Upper lobe of left lung (tissue), 6 donors: ENCODE data around the gene BCL7B. TPM values are rescaled to one million over a fixed set of nuclear protein-coding genes. Genes with fewer than 3 reads are reported as not detected.

Experiments used
- ATAC-seq, 2 donors: fragments of 200-7000 bp; cut with Tn5 transposase; one replicate each; pipeline ENCODE4 v1.9.1; 2022; ENCODE audit warnings: mild to moderate bottlenecking in 2 of 2, moderate library complexity in 2 of 2; ENCODE audit not compliant: low FRiP score in 2 of 2
- DNase-seq, 2 donors: peaks; one replicate each; pipeline ENCODE4 v3.0.0-alpha.2; 2019 to 2020
- H3K27ac ChIP-seq, 4 donors: fragments of 200-600 bp; sonication (generic); one replicate each; pipeline ENCODE4 v1.5.1; 2016 to 2019
- H3K27me3 ChIP-seq, 4 donors: fragments of 200-600 bp; sonication (generic); one replicate each; pipeline ENCODE4 v1.5.1; 2017 to 2019
- H3K36me3 ChIP-seq, 4 donors: fragments of 200-600 bp; sonication (generic); one replicate each; pipeline ENCODE4 v1.5.1; 2016 to 2019
- H3K4me1 ChIP-seq, 4 donors: fragments of 200-600 bp; sonication (generic); one replicate each; pipeline ENCODE4 v1.5.1; 2018 to 2019
- H3K4me3 ChIP-seq, 4 donors: fragments of 200-600 bp; sonication (generic); one replicate each; pipeline ENCODE4 v1.5.1; 2017 to 2019; ENCODE audit warnings: mild to moderate bottlenecking in 2 of 4, moderate library complexity in 1 of 4
- H3K9me3 ChIP-seq, 4 donors: fragments of 200-600 bp; sonication (generic); one replicate each; pipeline ENCODE4 v1.5.1; 2018 to 2019
- CTCF ChIP-seq, 6 experiments: fragments of 450-650 bp in 4 of 6; fragments of 200-600 bp in 2 of 6; sonication (generic) in 2 of 6; IDR thresholded peaks; one replicate each; pipeline ENCODE4 v1.5.1; 2016 to 2019; ENCODE audit warnings: antibody characterized with exemption in 6 of 6
- EP300 ChIP-seq, 4 donors: sonication (generic); formaldehyde crosslinking; IDR thresholded peaks; one replicate each; pipeline ENCODE4 v1.5.1; 2017; ENCODE audit warnings: antibody characterized with exemption in 4 of 4, control low read depth in 2 of 4
- POLR2A ChIP-seq, 4 donors: fragments of 450-650 bp; IDR thresholded peaks; one replicate each; pipeline ENCODE4 v1.5.1; 2016 to 2017; ENCODE audit warnings: antibody characterized with exemption in 4 of 4, mild to moderate bottlenecking in 2 of 4
- POLR2AphosphoS5 ChIP-seq, 2 donors: sonication (generic); formaldehyde crosslinking; IDR thresholded peaks; one replicate each; pipeline ENCODE4 v1.5.1; 2017; ENCODE audit warnings: antibody characterized with exemption in 2 of 2
- WGBS, 2 donors: methylation state at CpG; one replicate each; pipeline ENCODE4 v1.1.5; 2017 to 2018; 5-methylcytosine and 5-hydroxymethylcytosine counted together
- total RNA-seq, 6 donors: library from RNA; depleted of rRNA in 4 of 6; stranded (reverse); fragments of >200 nt in 4 of 6; gene quantifications; one replicate each; pipeline versions ENCODE4 v1.1.0 to v1.2.1, GENCODE V29; 2016 to 2021
- donor health status: DM: no; HTN: no; CAD: no; lungs with moderate emphysema.
- donor health status: DM: no; HTN: yes; CAD: no; lungs with severe emphysema.

BCL7B gene
- total RNA-seq, 6 donors from 2014 or later = 50.3 to 95.9 (median 62.5) TPM

DNA sequence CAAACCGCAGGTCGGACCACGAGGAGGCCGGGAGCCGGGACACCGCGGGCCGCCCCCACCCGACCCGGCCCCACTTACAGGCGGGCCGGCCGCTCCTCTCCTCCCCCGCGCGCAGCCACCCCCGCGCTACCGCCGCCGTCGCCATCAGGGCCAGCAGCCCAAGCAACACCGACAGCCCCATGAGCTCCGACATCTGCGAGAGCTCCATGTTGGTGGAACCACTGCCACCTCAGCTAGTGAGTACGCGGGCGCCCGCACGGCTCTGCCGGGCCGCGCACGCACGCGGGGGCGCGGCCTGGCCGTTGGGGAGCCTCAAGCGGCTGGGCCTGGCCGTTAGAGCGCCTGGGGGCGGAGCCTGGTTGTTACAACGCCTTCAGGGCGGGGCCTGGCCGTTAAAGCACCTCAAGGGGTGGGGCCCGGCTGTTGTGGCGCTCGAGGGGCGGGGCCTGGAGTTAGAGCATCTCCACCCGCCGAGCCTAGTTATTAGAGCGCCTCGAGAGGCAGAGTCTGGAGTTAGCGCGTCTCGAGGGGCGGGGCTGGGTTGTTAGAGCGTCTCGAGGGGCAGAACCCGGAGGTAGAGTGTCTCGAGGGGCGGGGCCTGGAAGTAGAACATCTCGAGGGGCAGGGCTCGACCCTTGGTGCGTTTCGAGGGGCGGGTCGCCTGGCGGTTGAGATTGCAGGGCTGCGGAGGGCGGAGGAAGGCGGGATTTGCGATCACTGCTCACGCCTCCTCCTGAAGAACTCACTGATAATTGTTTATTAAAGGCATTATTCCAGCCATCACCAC is 21.0 kb upstream of the BCL7B start, which contains the start of gene TBL2:
Gene TBL2 (minus strand): TSS at position 238 of the 787 bp plus-strand sequence. CDS start 30 bp downstream, at position 208.
- peaks cover 22 to 45% (median 34%) of the 10 kb centered on the region in 4 donors for H3K4me1 ChIP-seq
- TF ChIP-seq CTCF (IDR thresholded peaks at IDR 0.05) (peak in 3 of 6 experiments; percentile 9 to 12 (median 11)), POLR2A (IDR thresholded peaks at IDR 0.05) (peak; percentile 37 to 91 (median 84)), EP300 (IDR thresholded peaks at IDR 0.05) (no peak), POLR2AphosphoS5 (IDR thresholded peaks at IDR 0.05) (peak; percentile 82 to 89)
- no peaks in the 10 kb centered on the region for H3K9me3 ChIP-seq
- H3K27me3 ChIP-seq = no peaks in the 10 kb centered on the region
- 0% methylated on average over 9 to 25 of the region's 75 CpGs for WGBS, 2 donors
- H3K4me3 ChIP-seq = peak within 1 kb of the TSS; percentile 81 to 99 (median 90)
- peak within 1 kb of the TSS; percentile 87 to 94 (median 89) for H3K27ac ChIP-seq
- H3K36me3 ChIP-seq = peaks cover 5 to 14% (median 11%) of the 10 kb centered on the region in 4 donors
- DNase-seq = peak; percentile 99 to 100
- ATAC-seq = peak; percentile 97 to 98

DNA sequence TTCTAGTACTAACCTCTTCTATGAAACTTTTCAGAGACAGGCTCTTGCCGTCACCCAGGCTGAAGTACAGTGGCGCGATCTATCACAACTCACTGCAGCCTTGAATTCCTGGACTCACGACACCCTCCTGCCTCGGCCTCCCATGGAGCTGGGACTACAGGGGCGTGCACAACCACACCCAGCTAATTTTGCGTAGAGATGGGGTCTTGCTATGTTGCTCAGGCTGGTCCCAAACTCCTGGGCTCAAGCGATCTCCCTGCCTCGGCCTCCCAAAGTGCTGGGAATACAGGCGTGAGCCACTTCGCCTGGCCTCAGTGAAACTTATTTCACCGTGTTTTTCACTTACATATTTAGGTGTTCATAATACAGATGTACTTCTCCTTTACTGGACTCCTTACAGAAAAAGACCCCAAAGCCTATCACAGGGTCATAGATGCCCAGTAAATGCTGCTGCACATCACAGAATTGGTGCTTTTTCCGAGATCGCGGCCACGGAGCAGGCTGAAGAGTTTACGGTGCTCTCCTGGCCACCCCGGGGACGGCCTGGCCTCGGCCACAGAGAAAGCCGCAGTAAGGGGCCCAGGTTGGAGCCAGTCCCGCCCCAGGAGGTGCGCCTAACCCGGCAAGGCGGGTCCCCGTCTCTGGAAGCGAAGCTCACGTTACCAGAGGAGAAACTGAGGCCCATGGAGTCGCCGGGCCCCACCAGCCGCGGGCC is 20.3 kb upstream of the BCL7B start:
- H3K27me3 ChIP-seq = no peaks in the 10 kb centered on the region
- peak in 1 of 2 donors; percentile 22 for ATAC-seq
- peaks cover 12 to 22% (median 18%) of the 10 kb centered on the region in 4 donors for H3K36me3 ChIP-seq
- H3K4me1 ChIP-seq = peaks cover 22 to 45% (median 34%) of the 10 kb centered on the region in 4 donors
- no peak for TF ChIP-seq CTCF (IDR thresholded peaks at IDR 0.05)
- no peak for TF ChIP-seq EP300 (IDR thresholded peaks at IDR 0.05)
- TF ChIP-seq POLR2A (IDR thresholded peaks at IDR 0.05) = no peak
- TF ChIP-seq POLR2AphosphoS5 (IDR thresholded peaks at IDR 0.05) = no peak
- no peaks in the 10 kb centered on the region for H3K9me3 ChIP-seq
- peak overlapping the region; percentile 87 to 94 (median 89) for H3K27ac ChIP-seq
- peak overlapping the region; percentile 81 to 99 (median 90) for H3K4me3 ChIP-seq
- DNase-seq = peak in 1 of 2 donors; percentile 28
- 18 to 21% methylated on average over 21 to 25 of the region's 32 CpGs for WGBS, 2 donors

GRCh38 chr7:73573791-73574190 is 16.3 kb upstream of the BCL7B start:
- TF ChIP-seq POLR2A (IDR thresholded peaks at IDR 0.05) (no peak), POLR2AphosphoS5 (IDR thresholded peaks at IDR 0.05) (no peak)
- no peaks in the 10 kb centered on the region for H3K27me3 ChIP-seq
- 98 to 100% methylated on average over 1 to 11 of the region's 11 CpGs for WGBS, 2 donors
- no peak overlapping the region for H3K4me3 ChIP-seq
- H3K27ac ChIP-seq = no peak overlapping the region
- no peaks in the 10 kb centered on the region for H3K9me3 ChIP-seq
- peaks cover 28 to 58% (median 49%) of the 10 kb centered on the region in 4 donors for H3K36me3 ChIP-seq
- ATAC-seq (no peak), DNase-seq (peak in 1 of 2 donors; percentile 50)
- peaks cover 14 to 18% (median 15%) of the 10 kb centered on the region in 4 donors for H3K4me1 ChIP-seq

- Histone ChIP-seq H3K4me1 (peaks cover 13 to 18% (median 15%) of the 10 kb centered on the region in 4 donors), H3K4me3 (no peak overlapping the region), H3K9me3 (no peaks in the 10 kb centered on the region), H3K36me3 (peaks cover 28 to 58% (median 49%) of the 10 kb centered on the region in 4 donors), H3K27me3 (no peaks in the 10 kb centered on the region), H3K27ac (no peak overlapping the region)
- TF ChIP-seq CTCF (IDR thresholded peaks at IDR 0.05) (no peak), POLR2A (IDR thresholded peaks at IDR 0.05) (no peak), POLR2AphosphoS5 (IDR thresholded peaks at IDR 0.05) (no peak), EP300 (IDR thresholded peaks at IDR 0.05) (no peak)
- ATAC-seq (no peak), DNase-seq (no peak)
- WGBS, 2 donors = 91 to 98% methylated on average over 8 to 9 of the region's 9 CpGs
Measured at GRCh38 chr7:73573276-73573675, 15.8 kb upstream of the BCL7B start.

DNA sequence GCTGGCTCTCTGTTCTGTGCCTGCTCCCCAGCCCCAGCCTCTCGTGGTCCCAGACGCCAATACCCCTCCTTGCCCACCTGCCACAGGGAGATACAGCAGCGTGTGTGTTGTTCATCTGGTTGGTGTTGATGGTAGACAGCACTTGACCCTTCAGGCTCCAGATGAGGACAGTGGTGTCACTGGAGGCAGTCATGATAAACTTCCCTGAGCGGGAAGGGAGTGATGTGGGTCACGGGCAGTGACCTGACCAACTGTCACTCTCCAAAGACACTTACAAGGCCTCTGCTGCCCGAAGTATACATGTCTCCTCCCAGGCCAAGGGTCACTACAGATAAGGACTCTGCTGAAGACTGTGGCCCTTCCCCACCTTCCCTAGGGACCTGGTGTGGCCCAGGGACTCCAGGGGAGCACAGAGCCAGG is 15.3 kb upstream of the BCL7B start:
- Histone ChIP-seq H3K9me3 (no peaks in the 10 kb centered on the region), H3K4me1 (peaks cover 12 to 15% (median 14%) of the 10 kb centered on the region in 4 donors), H3K27me3 (no peaks in the 10 kb centered on the region), H3K36me3 (peaks cover 28 to 58% (median 49%) of the 10 kb centered on the region in 4 donors), H3K4me3 (no peak overlapping the region), H3K27ac (no peak overlapping the region)
- TF ChIP-seq POLR2AphosphoS5 (IDR thresholded peaks at IDR 0.05) (no peak), CTCF (IDR thresholded peaks at IDR 0.05) (no peak), EP300 (IDR thresholded peaks at IDR 0.05) (no peak), POLR2A (IDR thresholded peaks at IDR 0.05) (no peak)
- 86 to 89% methylated on average over 5 to 6 of the region's 6 CpGs for WGBS, 2 donors
- ATAC-seq (no peak), DNase-seq (no peak)
